Measurements from ENCODE around the gene CCDC78. TPM values are rescaled to one million over a fixed set of nuclear protein-coding genes. Genes with fewer than 3 reads are reported as not detected.

Gene CCDC78
- total RNA-seq, 1 experiment from 2014 or later, result 20.2 TPM

- peaks cover 9% of the 10 kb centered on the region for H3K27me3 Mint-ChIP-seq (ENCODE audit: low read depth)
- DNase-seq (ENCODE audit: low spot score) (no peak), ATAC-seq (no peak)
- ChIA-PET CTCF (interaction anchor here (0.8 to 6.9 kb wide), 2 partner anchors 9 to 10 kb away, joined by 4 to 90 read pairs; partner anchors contain the start of gene METRN), POLR2A (no interaction called here)
- no peak overlapping the region for H3K27ac Mint-ChIP-seq
- no peaks in the 10 kb centered on the region for H3K9me3 Mint-ChIP-seq
- no peak for TF ChIP-seq ZNF423 (CRISPR knock-in tag; IDR thresholded peaks at IDR 0.05)
- no peaks in the 10 kb centered on the region; the same call in 1 of the 2 replicates for H3K36me3 Mint-ChIP-seq
- peaks cover 9% of the 10 kb centered on the region for H3K4me1 Mint-ChIP-seq
- no peak overlapping the region for H3K4me3 Mint-ChIP-seq
These were observed 2.5 kb downstream of the CCDC78 start for GRCh38 chr16:723695-724094.

- ATAC-seq, result no peak
- no peak overlapping the region for H3K4me3 Mint-ChIP-seq
- H3K27me3 Mint-ChIP-seq (ENCODE audit: low read depth), result peaks cover 9% of the 10 kb centered on the region
These were observed 3.2 kb downstream of the CCDC78 start for GRCh38 chr16:722835-723633.

GRCh38 chr16:721765-722540 lies 4.3 kb downstream of the CCDC78 start:
- peaks cover 9% of the 10 kb centered on the region for H3K4me1 Mint-ChIP-seq
- H3K27ac Mint-ChIP-seq, result no peak overlapping the region
- ChIA-PET POLR2A (interaction anchor here (0.6 to 2.9 kb wide), 5 partner anchors 8 to 85 kb away, joined by 3 to 10 read pairs (median 5); partner anchors contain the start of genes CIAO3 and WDR24), CTCF (interaction anchor here (0.6 to 2.8 kb wide), 14 partner anchors 8 to 658 kb away, joined by 3 to 28 read pairs (median 10); partner anchors contain the start of genes CHTF18, CIAO3 and RPUSD1)
- H3K9me3 Mint-ChIP-seq, result no peaks in the 10 kb centered on the region
- H3K4me3 Mint-ChIP-seq, result no peak overlapping the region
- peaks cover 9% of the 10 kb centered on the region for H3K27me3 Mint-ChIP-seq (ENCODE audit: low read depth)
- H3K36me3 Mint-ChIP-seq, result no peaks in the 10 kb centered on the region; the same call in 1 of the 2 replicates
- DNase-seq (ENCODE audit: low spot score) (no peak), ATAC-seq (no peak)
- 0 out of 2 replicates have a peak, but pooled peaks have one; percentile 4 for TF ChIP-seq MAX (CRISPR knock-in tag; IDR thresholded peaks at IDR 0.05)
- peak; percentile 24; the same call in 1 of the 2 replicates for TF ChIP-seq ATF3 (CRISPR knock-in tag; conservative IDR thresholded peaks at IDR 0.05)
- no peak for TF ChIP-seq NR3C1 (CRISPR knock-in tag; conservative IDR thresholded peaks at IDR 0.05; ENCODE audit: low read depth)
- no peak for TF ChIP-seq FOXJ3 (CRISPR knock-in tag; IDR thresholded peaks at IDR 0.05; ENCODE audit: borderline replicate concordance)
- no peak for TF ChIP-seq CREM (CRISPR knock-in tag; IDR thresholded peaks at IDR 0.05)
- TF ChIP-seq PRRX2 (CRISPR knock-in tag; IDR thresholded peaks at IDR 0.05), result no peak
- no peak for TF ChIP-seq TP53 (CRISPR knock-in tag; IDR thresholded peaks at IDR 0.05)
- 0 out of 2 replicates have a peak, but pooled peaks have one; percentile 1 for TF ChIP-seq ZBTB21 (CRISPR knock-in tag; IDR thresholded peaks at IDR 0.05; ENCODE audit: borderline replicate concordance)
- no peak for TF ChIP-seq TEAD1 (CRISPR knock-in tag; IDR thresholded peaks at IDR 0.05)
- TF ChIP-seq ZNF219 (CRISPR knock-in tag; IDR thresholded peaks at IDR 0.05; ENCODE audit: borderline replicate concordance), result no peak
- no peak; the same call in 1 of the 2 replicates for TF ChIP-seq E2F1 (CRISPR knock-in tag; IDR thresholded peaks at IDR 0.05)

More at GRCh38 chr16:722835-723633, 3.2 kb downstream of the CCDC78 start:
- no peaks in the 10 kb centered on the region for H3K9me3 Mint-ChIP-seq
- TF ChIP-seq GTF2I (CRISPR knock-in tag; conservative IDR thresholded peaks at IDR 0.05) (no peak), ZNF232 (CRISPR knock-in tag; IDR thresholded peaks at IDR 0.05) (no peak), E2F4 (CRISPR knock-in tag; IDR thresholded peaks at IDR 0.05; ENCODE audit: borderline replicate concordance, low read depth) (no peak), IRF2 (CRISPR knock-in tag; IDR thresholded peaks at IDR 0.05; ENCODE audit: borderline replicate concordance, low read depth) (no peak), MYBL2 (CRISPR knock-in tag; IDR thresholded peaks at IDR 0.05) (no peak), MLX (CRISPR knock-in tag; IDR thresholded peaks at IDR 0.05) (no peak), GRHL2 (CRISPR knock-in tag; IDR thresholded peaks at IDR 0.05; ENCODE audit: insufficient replicate concordance, severe bottlenecking) (no peak), RORB (CRISPR knock-in tag; IDR thresholded peaks at IDR 0.05) (no peak), FOXP4 (CRISPR knock-in tag; IDR thresholded peaks at IDR 0.05) (no peak), RELA (CRISPR knock-in tag; IDR thresholded peaks at IDR 0.05; ENCODE audit: borderline replicate concordance) (no peak), NFE2L1 (CRISPR knock-in tag; IDR thresholded peaks at IDR 0.05) (no peak), HMGA2 (CRISPR knock-in tag; IDR thresholded peaks at IDR 0.05) (no peak), JAZF1 (CRISPR knock-in tag; IDR thresholded peaks at IDR 0.05) (no peak), ZNF671 (CRISPR knock-in tag; IDR thresholded peaks at IDR 0.05) (no peak), JUN (CRISPR knock-in tag; IDR thresholded peaks at IDR 0.05) (no peak), MXD4 (CRISPR knock-in tag; IDR thresholded peaks at IDR 0.05; ENCODE audit: borderline replicate concordance) (no peak)
- no peaks in the 10 kb centered on the region; the same call in 1 of the 2 replicates for H3K36me3 Mint-ChIP-seq
- no peak overlapping the region for H3K27ac Mint-ChIP-seq
- no peak for DNase-seq (ENCODE audit: low spot score)
- POLR2A ChIA-PET, result no interaction called here
- CTCF ChIA-PET, result interaction anchor here (2.6 to 6.9 kb wide), 3 partner anchors 9 to 18 kb away, joined by 19 to 90 read pairs (median 28); partner anchors contain the start of genes CIAO3 and METRN
- peaks cover 9% of the 10 kb centered on the region for H3K4me1 Mint-ChIP-seq

All from WTC11 (cell line).